Astrocyte (in vitro differentiated cells and primary cell): ENCODE measurements around the gene SNX5.

Source experiments
- CTCF ChIP-seq: IDR thresholded peaks from 2 replicates; pipeline ENCODE4 v1.5.1; 2011; ENCODE audit warnings: low read depth, mild to moderate bottlenecking, inconsistent platforms, low read length, moderate library complexity; ENCODE audit not compliant: insufficient read depth
- EZH2 ChIP-seq: IDR thresholded peaks from 2 replicates; pipeline ENCODE4 v1.6.1; 2012; ENCODE audit warnings: mild to moderate bottlenecking, low read length, inconsistent platforms; ENCODE audit not compliant: insufficient read depth

DNA sequence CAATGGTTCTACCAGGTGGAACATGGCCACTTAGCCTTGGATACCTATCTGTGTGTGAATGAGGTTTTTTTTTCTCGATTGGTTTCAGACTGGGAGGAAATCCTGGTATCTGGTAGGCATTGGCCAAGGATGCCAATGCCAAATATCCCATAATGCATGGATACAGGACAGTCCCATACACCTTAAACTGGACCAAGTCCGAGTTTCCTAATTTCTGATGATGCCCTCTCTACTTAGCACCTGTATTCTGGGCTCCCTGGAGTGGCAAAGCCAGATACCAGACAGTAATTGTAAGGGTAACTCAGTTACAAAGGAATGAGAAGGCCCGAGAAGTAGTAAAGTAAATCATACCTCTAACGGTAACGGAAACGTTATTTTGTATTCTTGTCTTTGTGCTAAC is 17.9 kb downstream of the SNX5 start:
- no peak for TF ChIP-seq EZH2
- TF ChIP-seq CTCF: no peak
